Stomach (tissue), 4 donors: ENCODE results near the gene MEPE.

ENCODE experiments used
- POLR2A ChIP-seq, 4 donors: fragments of 450-650 bp; IDR thresholded peaks; one replicate each; pipeline ENCODE4 v1.6.1; 2016; ENCODE audit warnings: antibody characterized with exemption in 4 of 4, control low read depth in 2 of 4, mild to moderate bottlenecking in 1 of 4, moderate library complexity in 1 of 4
- POLR2AphosphoS5 ChIP-seq, 3 donors: sonication (generic); formaldehyde crosslinking; IDR thresholded peaks; one replicate each; pipeline ENCODE4 v1.6.1; 2016; ENCODE audit warnings: antibody characterized with exemption in 3 of 3
- TF ChIP-seq, protein P1 (sequence below), 7 experiments: fragments of 450-650 bp in 4 of 7; fragments of 200-600 bp in 3 of 7; sonication (generic) in 3 of 7; IDR thresholded peaks; one replicate each; pipeline ENCODE4 v1.5.1; 2016 to 2019; ENCODE audit warnings: antibody characterized with exemption in 7 of 7, control low read depth in 2 of 7, mild to moderate bottlenecking in 1 of 7

DNA sequence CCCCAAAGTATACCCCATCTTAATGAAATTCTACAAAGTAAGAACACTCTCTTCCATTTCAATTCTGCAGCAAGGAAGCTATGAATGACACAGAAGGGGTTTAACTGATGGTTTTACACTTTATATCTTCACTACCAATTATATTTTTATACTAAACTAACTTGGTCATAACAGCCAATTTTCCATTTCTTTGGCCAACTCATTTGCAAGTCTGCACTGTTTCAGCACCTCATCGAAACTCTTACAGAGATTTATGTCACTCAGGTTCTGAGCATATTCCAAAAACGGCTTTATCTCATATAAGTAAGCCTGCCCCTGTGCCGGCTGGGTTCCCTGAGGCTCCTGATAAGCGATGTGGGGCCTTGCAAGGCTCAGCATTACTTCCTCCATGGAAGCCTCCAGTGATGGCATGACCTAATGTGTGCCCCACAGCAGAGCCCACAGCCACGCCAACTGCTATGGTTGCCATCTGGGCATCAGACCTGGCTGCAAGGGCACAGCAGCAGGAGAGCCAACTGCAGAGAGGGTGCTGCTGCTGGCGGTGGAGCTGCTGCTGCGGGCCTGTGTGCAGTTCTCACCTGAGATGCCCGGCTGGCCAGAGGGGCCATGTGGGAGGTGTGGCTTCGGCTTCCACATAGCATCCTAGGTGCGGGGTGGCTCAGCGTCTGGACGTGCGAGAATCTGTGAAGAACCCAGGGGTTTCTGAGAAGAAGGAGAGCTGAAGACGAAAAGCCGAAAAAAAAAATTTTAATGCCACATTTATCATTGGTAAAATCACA, 46.8 kb upstream of the MEPE start:
- TF ChIP-seq, protein P1, sequence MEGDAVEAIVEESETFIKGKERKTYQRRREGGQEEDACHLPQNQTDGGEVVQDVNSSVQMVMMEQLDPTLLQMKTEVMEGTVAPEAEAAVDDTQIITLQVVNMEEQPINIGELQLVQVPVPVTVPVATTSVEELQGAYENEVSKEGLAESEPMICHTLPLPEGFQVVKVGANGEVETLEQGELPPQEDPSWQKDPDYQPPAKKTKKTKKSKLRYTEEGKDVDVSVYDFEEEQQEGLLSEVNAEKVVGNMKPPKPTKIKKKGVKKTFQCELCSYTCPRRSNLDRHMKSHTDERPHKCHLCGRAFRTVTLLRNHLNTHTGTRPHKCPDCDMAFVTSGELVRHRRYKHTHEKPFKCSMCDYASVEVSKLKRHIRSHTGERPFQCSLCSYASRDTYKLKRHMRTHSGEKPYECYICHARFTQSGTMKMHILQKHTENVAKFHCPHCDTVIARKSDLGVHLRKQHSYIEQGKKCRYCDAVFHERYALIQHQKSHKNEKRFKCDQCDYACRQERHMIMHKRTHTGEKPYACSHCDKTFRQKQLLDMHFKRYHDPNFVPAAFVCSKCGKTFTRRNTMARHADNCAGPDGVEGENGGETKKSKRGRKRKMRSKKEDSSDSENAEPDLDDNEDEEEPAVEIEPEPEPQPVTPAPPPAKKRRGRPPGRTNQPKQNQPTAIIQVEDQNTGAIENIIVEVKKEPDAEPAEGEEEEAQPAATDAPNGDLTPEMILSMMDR (IDR thresholded peaks at IDR 0.05) = no peak
- TF ChIP-seq POLR2AphosphoS5 (IDR thresholded peaks at IDR 0.05) (no peak), POLR2A (IDR thresholded peaks at IDR 0.05) (no peak)
